SK-N-SH (cell line): ENCODE data around the gene TRIM62. TPM values are rescaled to one million over a fixed set of nuclear protein-coding genes. Genes with fewer than 3 reads are reported as not detected.
"Not testable (repeated sequence)": the region's sequence is repeated elsewhere in the genome, so short reads cannot be mapped to it uniquely, and the experiment has no call there.

ENCODE experiments used
- CTCF ChIA-PET: fragments of 300-600, 350-600 bp; formaldehyde crosslinking; extraction: SDS; loops from one replicate; lab custom pipeline; 2021; lab: Yijun Ruan, JAX
- POLR2A ChIA-PET: fragments of 350-600 bp; sonication (Branson Sonifier 250); formaldehyde crosslinking; extraction: SDS; loops from one replicate; lab custom pipeline; 2020; ENCODE audit warnings: antibody characterized with exemption, inconsistent platforms; lab: Yijun Ruan, JAX
- DNase-seq: peaks from one replicate; pipeline ENCODE4 v3.0.0; 2012
- H2AFZ ChIP-seq: fragments of 200-600 bp; sonication (generic); 2 replicates; pipeline ENCODE4 v1.8.1; 2016; ENCODE audit warnings: antibody characterized with exemption, mild to moderate bottlenecking, low read depth
- H3F3A ChIP-seq: fragments of 200-600 bp; sonication (generic); replicated peaks from 2 replicates; pipeline ENCODE3; 2016; ENCODE audit warnings: antibody characterized with exemption, mild to moderate bottlenecking; ENCODE audit not compliant: insufficient read depth
- H3K27ac ChIP-seq, 2 experiments: fragments of 200-500 bp in 1 of 2; fragments of 200-600 bp in 1 of 2; sonication (Bioruptor generic) in 1 of 2; sonication (generic), shearing (Covaris generic) in 1 of 2; 2 replicates each; pipeline versions ENCODE4 v1.5.1 to v1.6.1; 2014 to 2016; ENCODE audit warnings: low read depth in 2 of 2, inconsistent platforms in 1 of 2, low read length in 1 of 2, mild to moderate bottlenecking in 1 of 2, mixed read lengths in 1 of 2
- H3K27me3 ChIP-seq: fragments of 200-600 bp; sonication (generic), shearing (Covaris generic); 2 replicates; pipeline ENCODE4 v1.6.1; 2016; ENCODE audit warnings: mixed run types; ENCODE audit not compliant: insufficient read depth
- H3K36me3 ChIP-seq, 2 experiments: fragments of 200-500 bp in 1 of 2; fragments of 200-600 bp in 1 of 2; sonication (Bioruptor generic) in 1 of 2; sonication (generic) in 1 of 2; replicated peaks in 1 of 2; 2 replicates each; pipeline versions ENCODE3 to v1.5.1; 2014 to 2016; ENCODE audit warnings: low read length in 1 of 2, mild to moderate bottlenecking in 1 of 2; ENCODE audit not compliant: insufficient read depth in 2 of 2, control insufficient read depth in 1 of 2
- H3K4me1 ChIP-seq, 2 experiments: fragments of 200-500 bp in 1 of 2; fragments of 200-600 bp in 1 of 2; sonication (Bioruptor generic) in 1 of 2; sonication (generic), shearing (Covaris generic) in 1 of 2; 2 replicates each; pipeline versions ENCODE4 v1.5.1 to v1.6.1; 2014 to 2016; ENCODE audit warnings: low read depth in 1 of 2, low read length in 1 of 2, mixed run types in 1 of 2; ENCODE audit not compliant: insufficient read depth in 2 of 2, control insufficient read depth in 1 of 2
- H3K4me2 ChIP-seq: fragments of 200-600 bp; sonication (generic), shearing (Covaris generic); 2 replicates; pipeline ENCODE4 v1.6.1; 2017; ENCODE audit warnings: mixed run types
- H3K4me3 ChIP-seq, 2 experiments: fragments of 200-500 bp in 1 of 2; fragments of 200-600 bp in 1 of 2; sonication (Bioruptor generic) in 1 of 2; sonication (generic), shearing (Covaris generic) in 1 of 2; 2 replicates each; pipeline versions ENCODE4 v1.5.1 to v1.8.1; 2014 to 2016; ENCODE audit warnings: low read depth in 2 of 2, inconsistent platforms in 1 of 2, low read length in 1 of 2, mild to moderate bottlenecking in 1 of 2, mixed read lengths in 1 of 2, moderate library complexity in 1 of 2
- H3K79me2 ChIP-seq: fragments of 200-600 bp; sonication (generic); 2 replicates; pipeline ENCODE4 v1.8.1; 2017; ENCODE audit warnings: mild to moderate bottlenecking; ENCODE audit not compliant: insufficient read depth
- H3K9ac ChIP-seq: fragments of 200-600 bp; sonication (generic); 2 replicates; pipeline ENCODE4 v1.6.1; 2017; ENCODE audit warnings: mixed run types
- H3K9me2 ChIP-seq: fragments of 200-600 bp; sonication (generic); 2 replicates; pipeline ENCODE4 v1.6.1; 2017; ENCODE audit warnings: mixed run types
- H3K9me3 ChIP-seq: fragments of 200-600 bp; sonication (generic); 2 replicates; pipeline ENCODE4 v1.6.1; 2017; ENCODE audit warnings: mixed run types, mild to moderate bottlenecking, moderate library complexity
- H4K20me1 ChIP-seq: fragments of 200-600 bp; sonication (generic); 2 replicates; pipeline ENCODE4 v1.6.1; 2017; ENCODE audit warnings: mild to moderate bottlenecking, mixed run types; ENCODE audit not compliant: insufficient read depth
- CTCF ChIP-seq: fragments of 200-600 bp; sonication (generic); IDR thresholded peaks from 2 replicates; pipeline ENCODE4 v1.6.1; 2017; ENCODE audit warnings: antibody characterized with exemption, mild to moderate bottlenecking, moderate library complexity
- ELF1 ChIP-seq: IDR thresholded peaks from 2 replicates; pipeline ENCODE4 v1.4.0; 2012
- EZH2phosphoT487 ChIP-seq: fragments of 200-600 bp; sonication (generic); IDR thresholded peaks from 2 replicates; pipeline ENCODE4 v1.6.1; 2017; ENCODE audit warnings: low read depth, mixed run types, mild to moderate bottlenecking, antibody characterized with exemption, moderate library complexity, borderline replicate concordance
- FOSL2 ChIP-seq: IDR thresholded peaks from 2 replicates; pipeline ENCODE4 v1.4.0; 2012; ENCODE audit warnings: low read depth, mild to moderate bottlenecking, moderate library complexity, borderline replicate concordance
- FOXJ3 ChIP-seq: sonication (generic); formaldehyde crosslinking; IDR thresholded peaks from 2 replicates; pipeline ENCODE4 v1.5.1; 2020; ENCODE audit warnings: mild to moderate bottlenecking, missing genetic modification reagents
- MAX ChIP-seq: IDR thresholded peaks from 2 replicates; pipeline ENCODE4 v1.4.0; 2012; ENCODE audit warnings: low read depth
- NFIC ChIP-seq: IDR thresholded peaks from 2 replicates; pipeline ENCODE4 v1.4.0; 2012; ENCODE audit warnings: borderline replicate concordance
- PBX3 ChIP-seq: IDR thresholded peaks from 2 replicates; pipeline ENCODE4; 2012
- POLR2AphosphoS5 ChIP-seq: IDR thresholded peaks from 2 replicates; pipeline ENCODE4 v1.6.1; 2012; ENCODE audit warnings: low read depth, low read length
- YY1 ChIP-seq: IDR thresholded peaks from 2 replicates; pipeline ENCODE4 v1.4.0; 2012; ENCODE audit warnings: low read depth, mild to moderate bottlenecking
- ZBTB33 ChIP-seq: IDR thresholded peaks from 2 replicates; pipeline ENCODE4 v1.4.0; 2012; ENCODE audit warnings: low read depth, borderline replicate concordance
- WGBS: methylation state at CpG from one replicate; pipeline ENCODE4 v1.1.6; 2017; ENCODE audit warnings: low lambda C conversion rate; 5-methylcytosine and 5-hydroxymethylcytosine counted together
- polyA plus RNA-seq, 3 experiments: library from polyadenylated mRNA; depleted of rRNA; stranded (reverse); fragments of >200 nt; gene quantifications; 2 replicates each; pipeline ENCODE4 v1.2.3, GENCODE V29; 2012

Gene TRIM62
- polyA plus RNA-seq, 1 of the 3 experiments (the other 2 are of a cell fraction), result 4.4 TPM

- no peaks in the 10 kb centered on the region for H3K4me1 ChIP-seq
- H3K4me2 ChIP-seq, result no peak overlapping the region
- no peaks in the 10 kb centered on the region for H3K79me2 ChIP-seq
- no peaks in the 10 kb centered on the region for H4K20me1 ChIP-seq
- H3K36me3 ChIP-seq, result peaks cover 0 to 20% of the 10 kb centered on the region in 2 experiments
- H3K9me3 ChIP-seq, result peaks cover 9% of the 10 kb centered on the region
- no peak for DNase-seq
- no peaks in the 10 kb centered on the region for H3K27me3 ChIP-seq
- H2AFZ ChIP-seq, result no peak overlapping the region
- no peaks in the 10 kb centered on the region for H3F3A ChIP-seq
- H3K27ac ChIP-seq, result no peak overlapping the region
- H3K4me3 ChIP-seq, result no peak overlapping the region
- no peak for TF ChIP-seq CTCF
- TF ChIP-seq EZH2phosphoT487, result no peak
- TF ChIP-seq YY1, result no peak
- TF ChIP-seq ELF1, result no peak
- no peak for TF ChIP-seq ZBTB33
- no peak for TF ChIP-seq NFIC
- no peak for TF ChIP-seq MAX
- TF ChIP-seq FOXJ3, result no peak
- no peak for TF ChIP-seq FOSL2
- no peak for TF ChIP-seq POLR2AphosphoS5
- no peak for TF ChIP-seq PBX3
- TF ChIP-seq, all 33 proteins: peak for 0
- POLR2A ChIA-PET, result no interaction called here
- Histone ChIP-seq H3K9me2 (no peaks in the 10 kb centered on the region), H3K9ac (no peak overlapping the region)
- CTCF ChIA-PET, result interaction anchor here (1.1 to 1.3 kb wide), 2 partner anchors 15 to 502 kb away, joined by 3 read pairs; no protein-coding TSS in a partner anchor
Measured at GRCh38 chr1:33110477-33110876, 71.4 kb downstream of the TRIM62 start.

GRCh38 chr1:33100119-33100415 is 81.8 kb downstream of the TRIM62 start:
- H3K79me2 ChIP-seq, H3K36me3 ChIP-seq, H3K9me3 ChIP-seq, DNase-seq, H3K9me2 ChIP-seq, H3K4me3 ChIP-seq, H3K27me3 ChIP-seq, POLR2A ChIA-PET, H4K20me1 ChIP-seq: not testable (repeated sequence)
- peak overlapping the region; percentile 62 to 98; a peak in 3 of 4 replicates for H3K27ac ChIP-seq
- peak overlapping the region; percentile 64 for H3K9ac ChIP-seq
- CTCF ChIA-PET, result interaction anchor here (0.9 kb wide), 1 partner anchor 24 kb away, joined by 3 read pairs; no protein-coding TSS in a partner anchor
- peaks cover 25% of the 10 kb centered on the region for H3F3A ChIP-seq
- WGBS, result 79% methylated on average over 4 of the region's 4 CpGs
- peak overlapping the region; percentile 65 for H3K4me2 ChIP-seq
- peak overlapping the region; percentile 18 for H2AFZ ChIP-seq
- H3K4me1 ChIP-seq, result peaks cover 0 to 25% of the 10 kb centered on the region in 2 experiments; a peak in 1 of 4 replicates
